ENCODE data around the gene LDB1. TPM values are rescaled to one million over a fixed set of nuclear protein-coding genes. Genes with fewer than 3 reads are reported as not detected.

The LDB1 gene
- total RNA-seq, 2 experiments from 2014 or later, result 50.8 to 60.9 TPM

DNA sequence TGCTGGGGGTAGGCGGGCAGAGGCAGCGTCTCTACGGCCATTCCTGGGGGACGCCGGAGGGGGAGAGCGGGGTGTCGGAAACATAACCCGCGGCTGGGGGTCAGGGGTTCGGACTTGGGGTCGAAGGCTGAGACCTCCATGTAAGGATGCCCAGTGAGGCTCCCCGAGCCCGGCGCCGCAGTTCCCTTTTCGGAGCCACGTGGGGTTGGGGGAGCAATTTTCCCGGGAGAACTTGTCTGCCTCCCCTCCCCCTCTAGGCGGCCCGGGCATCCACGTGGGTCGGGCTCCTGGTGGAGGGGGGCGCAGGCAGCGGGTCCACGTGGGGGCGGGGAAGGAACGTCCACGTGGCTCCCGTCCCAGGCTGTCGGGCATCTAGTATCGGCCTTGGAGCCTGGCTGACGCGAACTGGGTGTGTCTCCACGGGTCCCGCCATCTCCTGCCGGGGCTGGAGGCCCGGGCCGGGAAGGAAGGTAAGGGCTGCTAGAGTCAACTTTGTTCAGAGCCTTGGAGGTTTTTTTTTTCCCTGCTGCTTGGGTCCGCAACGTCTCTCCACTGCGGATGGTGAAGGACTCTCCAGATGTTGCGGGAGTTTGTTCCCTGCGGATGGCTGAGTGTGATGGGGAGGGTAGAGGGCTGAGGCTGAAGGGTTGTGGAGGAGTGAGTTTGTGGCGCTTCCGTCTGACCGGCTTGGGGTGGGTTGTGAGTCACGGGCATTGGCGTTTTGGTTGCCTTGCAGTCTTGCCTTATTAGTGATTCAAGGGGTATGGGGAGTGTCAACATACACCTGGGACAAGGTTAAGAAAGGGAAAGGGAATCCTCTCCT is 13.4 kb upstream of the LDB1 start:
- Histone ChIP-seq H3K4me3 (ENCODE audit: low read depth, low read length, poor library complexity, severe bottlenecking) (peak overlapping the region; percentile 87), H3K27ac (ENCODE audit: low read depth, low read length, poor library complexity, severe bottlenecking) (peak overlapping the region; percentile 65), H3K79me2 (ENCODE audit: insufficient read depth, low read depth, low read length) (peaks cover 57% of the 10 kb centered on the region), H4K20me1 (ENCODE audit: insufficient read depth, low read length) (peaks cover 22% of the 10 kb centered on the region), H3K36me3 (ENCODE audit: insufficient read depth, low read length) (peaks cover 51% of the 10 kb centered on the region), H3K9me2 (ENCODE audit: insufficient read depth, low read length) (no peaks in the 10 kb centered on the region), H3K9me3 (ENCODE audit: low read length) (no peaks in the 10 kb centered on the region), H3K4me1 (ENCODE audit: insufficient read depth, low read length, poor library complexity, severe bottlenecking) (peaks cover 44% of the 10 kb centered on the region), H2AFZ (ENCODE audit: low read length) (no peak overlapping the region), H3K4me2 (ENCODE audit: low read length) (peak overlapping the region; percentile 94)
- ChIA-PET POLR2A (no interaction called here), CTCF (ENCODE audit: unreplicated experiment) (no interaction called here)
- BruUV-seq (replicated peaks), result no TSS peak
- no peak for TF ChIP-seq EZH2phosphoT487 (IDR thresholded peaks at IDR 0.05; ENCODE audit: borderline replicate concordance, low read depth, low read length)
- TF ChIP-seq, protein P1, sequence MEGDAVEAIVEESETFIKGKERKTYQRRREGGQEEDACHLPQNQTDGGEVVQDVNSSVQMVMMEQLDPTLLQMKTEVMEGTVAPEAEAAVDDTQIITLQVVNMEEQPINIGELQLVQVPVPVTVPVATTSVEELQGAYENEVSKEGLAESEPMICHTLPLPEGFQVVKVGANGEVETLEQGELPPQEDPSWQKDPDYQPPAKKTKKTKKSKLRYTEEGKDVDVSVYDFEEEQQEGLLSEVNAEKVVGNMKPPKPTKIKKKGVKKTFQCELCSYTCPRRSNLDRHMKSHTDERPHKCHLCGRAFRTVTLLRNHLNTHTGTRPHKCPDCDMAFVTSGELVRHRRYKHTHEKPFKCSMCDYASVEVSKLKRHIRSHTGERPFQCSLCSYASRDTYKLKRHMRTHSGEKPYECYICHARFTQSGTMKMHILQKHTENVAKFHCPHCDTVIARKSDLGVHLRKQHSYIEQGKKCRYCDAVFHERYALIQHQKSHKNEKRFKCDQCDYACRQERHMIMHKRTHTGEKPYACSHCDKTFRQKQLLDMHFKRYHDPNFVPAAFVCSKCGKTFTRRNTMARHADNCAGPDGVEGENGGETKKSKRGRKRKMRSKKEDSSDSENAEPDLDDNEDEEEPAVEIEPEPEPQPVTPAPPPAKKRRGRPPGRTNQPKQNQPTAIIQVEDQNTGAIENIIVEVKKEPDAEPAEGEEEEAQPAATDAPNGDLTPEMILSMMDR (conservative IDR thresholded peaks at IDR 0.05; ENCODE audit: low read length), result no peak
- peak; percentile 69 for DNase-seq (ENCODE audit: low spot score)
- intact Hi-C loops (cut with micrococcal nuclease; ENCODE audit: unreplicated experiment), result loop anchor here (1.0 to 5.0 kb wide), 2 partner anchors 19 to 514 kb away; partner anchors contain the start of gene NOLC1

DNA sequence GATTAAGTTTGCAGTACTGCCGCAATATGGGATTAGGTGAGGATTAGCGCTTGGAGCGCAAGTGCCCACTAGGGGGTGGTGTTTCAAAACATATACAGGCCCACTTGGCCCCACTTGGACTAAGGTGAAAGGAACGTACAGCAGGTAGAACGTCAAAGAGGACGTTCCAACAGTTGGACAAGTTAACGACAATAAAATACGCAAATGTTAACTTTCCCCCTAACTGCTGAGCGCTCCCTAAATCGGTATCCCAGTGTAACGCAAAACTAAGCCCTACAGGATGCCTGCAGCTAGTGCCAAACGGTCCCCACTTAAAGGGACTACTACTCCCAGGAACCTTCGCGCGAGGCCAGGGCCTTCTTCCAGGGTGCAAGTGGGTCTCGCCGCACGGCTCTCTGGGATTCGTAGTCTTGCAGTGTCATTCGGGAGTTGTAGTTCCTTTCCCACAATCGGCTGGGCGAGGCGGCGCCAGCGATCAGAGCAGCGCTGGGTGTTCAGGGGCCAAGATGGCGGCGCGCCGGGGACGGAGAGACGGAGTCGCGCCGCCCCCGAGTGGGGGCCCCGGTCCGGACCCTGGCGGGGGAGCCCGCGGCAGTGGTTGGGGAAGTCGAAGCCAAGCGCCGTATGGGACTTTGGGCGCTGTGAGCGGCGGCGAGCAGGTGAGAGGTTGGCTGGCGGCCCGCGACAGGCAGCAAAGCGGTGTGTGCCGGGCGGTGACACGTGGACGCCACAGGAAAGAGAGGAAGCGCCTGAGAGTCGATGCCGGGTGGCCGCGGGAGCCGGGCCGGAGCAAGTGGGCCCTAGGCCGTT is 12.6 kb upstream of the LDB1 start, which contains the start of gene PPRC1:
TSS of gene PPRC1 (plus strand) at position 478 of the 810 bp plus-strand sequence. CDS start at position 507, 29 bp downstream.
- Histone ChIP-seq H3K27ac (ENCODE audit: low read depth, low read length, poor library complexity, severe bottlenecking) (peak within 1 kb of the TSS; percentile 65), H3K4me3 (ENCODE audit: low read depth, low read length, poor library complexity, severe bottlenecking) (peak within 1 kb of the TSS; percentile 87), H4K20me1 (ENCODE audit: insufficient read depth, low read length) (peaks cover 22% of the 10 kb centered on the region), H3K9me3 (ENCODE audit: low read length) (no peaks in the 10 kb centered on the region), H2AFZ (ENCODE audit: low read length) (peak within 1 kb of the TSS; percentile 93), H3K36me3 (ENCODE audit: insufficient read depth, low read length) (peaks cover 43% of the 10 kb centered on the region), H3K4me1 (ENCODE audit: insufficient read depth, low read length, poor library complexity, severe bottlenecking) (peaks cover 44% of the 10 kb centered on the region), H3K9me2 (ENCODE audit: insufficient read depth, low read length) (no peaks in the 10 kb centered on the region), H3K4me2 (ENCODE audit: low read length) (peak within 1 kb of the TSS; percentile 94), H3K79me2 (ENCODE audit: insufficient read depth, low read depth, low read length) (peaks cover 49% of the 10 kb centered on the region)
- BruUV-seq (replicated peaks), result no TSS peak
- intact Hi-C loops (cut with micrococcal nuclease; ENCODE audit: unreplicated experiment), result loop anchor here (1.0 to 5.0 kb wide), 3 partner anchors 12 to 515 kb away; partner anchors contain the start of genes LDB1 and NOLC1
- ChIA-PET POLR2A (interaction anchor here (0.5 to 2.3 kb wide), 5 partner anchors 11 to 1432 kb away, joined by 3 to 11 read pairs (median 3); no protein-coding TSS in a partner anchor), CTCF (ENCODE audit: unreplicated experiment) (no interaction called here)
- DNase-seq (ENCODE audit: low spot score), result peak; percentile 99
- TF ChIP-seq, protein P1 (conservative IDR thresholded peaks at IDR 0.05; ENCODE audit: low read length), result peak; percentile 97
- no peak for TF ChIP-seq EZH2phosphoT487 (IDR thresholded peaks at IDR 0.05; ENCODE audit: borderline replicate concordance, low read depth, low read length)

All from OCI-LY7 (cell line).